Measurements from ENCODE around the gene EXT2. TPM values are rescaled to one million over a fixed set of nuclear protein-coding genes. Genes with fewer than 3 reads are reported as not detected.
A peak's percentile ranks its signal among the peaks of the same experiment; 100 is the strongest.

EXT2 gene
- total RNA-seq, 1 donor, result 174 TPM

GRCh38 chr11:44147751-44148150 lies 52.3 kb downstream of the EXT2 start:
- DNase-seq (ENCODE audit: insufficient read length, low spot score, missing footprints), result no peak
- Histone ChIP-seq H2AFZ (ENCODE audit: low read length) (no peak overlapping the region), H3K79me2 (ENCODE audit: insufficient read depth, low read length) (no peaks in the 10 kb centered on the region), H3K27me3 (ENCODE audit: insufficient read depth, low read length) (no peaks in the 10 kb centered on the region), H3K9me3 (ENCODE audit: low read depth, low read length) (no peaks in the 10 kb centered on the region), H3K27ac (ENCODE audit: low read depth, low read length) (no peak overlapping the region), H3K4me3 (ENCODE audit: insufficient read depth, low read length) (no peak overlapping the region), H3K4me2 (ENCODE audit: insufficient read depth, low read length) (no peak overlapping the region), H3K36me3 (ENCODE audit: insufficient read depth, low read length) (peaks cover 11% of the 10 kb centered on the region), H4K20me1 (ENCODE audit: insufficient read depth, low read length) (peaks cover 13% of the 10 kb centered on the region), H3K4me1 (ENCODE audit: insufficient read depth, low read length) (peaks cover 9% of the 10 kb centered on the region)
- no peak for TF ChIP-seq CTCF (IDR thresholded peaks at IDR 0.05; ENCODE audit: extremely low read depth, low read depth, low read length)

GRCh38 chr11:44149651-44150050 lies 54.2 kb downstream of the EXT2 start:
- no peak for TF ChIP-seq CTCF (IDR thresholded peaks at IDR 0.05; ENCODE audit: extremely low read depth, low read depth, low read length)
- peaks cover 11% of the 10 kb centered on the region for H3K36me3 ChIP-seq (ENCODE audit: insufficient read depth, low read length)
- no peaks in the 10 kb centered on the region for H3K9me3 ChIP-seq (ENCODE audit: low read depth, low read length)
- H3K27me3 ChIP-seq (ENCODE audit: insufficient read depth, low read length), result no peaks in the 10 kb centered on the region
- DNase-seq (ENCODE audit: insufficient read length, low spot score, missing footprints), result peak; percentile 76
- H2AFZ ChIP-seq (ENCODE audit: low read length), result no peak overlapping the region
- H3K27ac ChIP-seq (ENCODE audit: low read depth, low read length), result no peak overlapping the region
- H3K4me1 ChIP-seq (ENCODE audit: insufficient read depth, low read length), result peaks cover 8% of the 10 kb centered on the region
- no peak overlapping the region for H3K4me2 ChIP-seq (ENCODE audit: insufficient read depth, low read length)
- no peaks in the 10 kb centered on the region for H3K79me2 ChIP-seq (ENCODE audit: insufficient read depth, low read length)
- H4K20me1 ChIP-seq (ENCODE audit: insufficient read depth, low read length), result peaks cover 7% of the 10 kb centered on the region
- no peak overlapping the region for H3K4me3 ChIP-seq (ENCODE audit: insufficient read depth, low read length)

- peaks cover under 1% of the 10 kb centered on the region for H3K4me1 ChIP-seq (ENCODE audit: insufficient read depth, low read length)
- peaks cover 11% of the 10 kb centered on the region for H3K36me3 ChIP-seq (ENCODE audit: insufficient read depth, low read length)
- no peak overlapping the region for H3K4me3 ChIP-seq (ENCODE audit: insufficient read depth, low read length)
- peaks cover 5% of the 10 kb centered on the region for H4K20me1 ChIP-seq (ENCODE audit: insufficient read depth, low read length)
- no peak for TF ChIP-seq CTCF (IDR thresholded peaks at IDR 0.05; ENCODE audit: extremely low read depth, low read depth, low read length)
- no peaks in the 10 kb centered on the region for H3K79me2 ChIP-seq (ENCODE audit: insufficient read depth, low read length)
- DNase-seq (ENCODE audit: insufficient read length, low spot score, missing footprints), result no peak
- no peak overlapping the region for H2AFZ ChIP-seq (ENCODE audit: low read length)
- no peaks in the 10 kb centered on the region for H3K27me3 ChIP-seq (ENCODE audit: insufficient read depth, low read length)
- H3K27ac ChIP-seq (ENCODE audit: low read depth, low read length), result no peak overlapping the region
- H3K4me2 ChIP-seq (ENCODE audit: insufficient read depth, low read length), result no peak overlapping the region
- H3K9me3 ChIP-seq (ENCODE audit: low read depth, low read length), result no peaks in the 10 kb centered on the region
These were observed 54.9 kb downstream of the EXT2 start for GRCh38 chr11:44150401-44150800.

- no peak overlapping the region for H3K4me2 ChIP-seq (ENCODE audit: insufficient read depth, low read length)
- no peaks in the 10 kb centered on the region for H3K27me3 ChIP-seq (ENCODE audit: insufficient read depth, low read length)
- no peaks in the 10 kb centered on the region for H3K9me3 ChIP-seq (ENCODE audit: low read depth, low read length)
- H3K79me2 ChIP-seq (ENCODE audit: insufficient read depth, low read length), result no peaks in the 10 kb centered on the region
- no peak overlapping the region for H2AFZ ChIP-seq (ENCODE audit: low read length)
- H3K36me3 ChIP-seq (ENCODE audit: insufficient read depth, low read length), result no peaks in the 10 kb centered on the region
- no peak overlapping the region for H3K4me3 ChIP-seq (ENCODE audit: insufficient read depth, low read length)
- DNase-seq (ENCODE audit: insufficient read length, low spot score, missing footprints), result no peak
- TF ChIP-seq CTCF (IDR thresholded peaks at IDR 0.05; ENCODE audit: extremely low read depth, low read depth, low read length), result no peak
- H4K20me1 ChIP-seq (ENCODE audit: insufficient read depth, low read length), result peaks cover 25% of the 10 kb centered on the region
- no peaks in the 10 kb centered on the region for H3K4me1 ChIP-seq (ENCODE audit: insufficient read depth, low read length)
- no peak overlapping the region for H3K27ac ChIP-seq (ENCODE audit: low read depth, low read length)
These were observed 61.5 kb downstream of the EXT2 start for GRCh38 chr11:44157019-44157418.
